ENCODE measurements around the gene TMPRSS12.
A peak's percentile ranks its signal among the peaks of the same experiment; 100 is the strongest.
"Not testable (repeated sequence)": the region's sequence is repeated elsewhere in the genome, so short reads cannot be mapped to it uniquely, and the experiment has no call there.

The TMPRSS12 gene

GRCh38 chr12:50842637-50843493 is at the start of gene TMPRSS12:
Gene TMPRSS12, plus strand, starts transcription at chr12:50842926. Its CDS starts 39 bp downstream, at chr12:50842965.
- H3K4me3 ChIP-seq (ENCODE audit: low read depth, low read length) = peak within 1 kb of the TSS; percentile 17
- no peak for TF ChIP-seq CTCF (IDR thresholded peaks at IDR 0.05; ENCODE audit: borderline replicate concordance, insufficient read depth, low read depth, low read length)

GRCh38 chr12:50799908-50800307 is 42.8 kb upstream of the TMPRSS12 start:
- H3K4me3 ChIP-seq (ENCODE audit: low read depth, low read length) = no peak overlapping the region
- no peak for TF ChIP-seq CTCF (IDR thresholded peaks at IDR 0.05; ENCODE audit: borderline replicate concordance, insufficient read depth, low read depth, low read length)

- TF ChIP-seq CTCF (IDR thresholded peaks at IDR 0.05; ENCODE audit: borderline replicate concordance, insufficient read depth, low read depth, low read length) = no peak
- no peak overlapping the region for H3K4me3 ChIP-seq (ENCODE audit: low read depth, low read length)
Measured at GRCh38 chr12:50803230-50803875, 39.4 kb upstream of the TMPRSS12 start.

GRCh38 chr12:50806176-50806575 is 36.5 kb upstream of the TMPRSS12 start:
- no peak for TF ChIP-seq CTCF (IDR thresholded peaks at IDR 0.05; ENCODE audit: borderline replicate concordance, insufficient read depth, low read depth, low read length)
- H3K4me3 ChIP-seq (ENCODE audit: low read depth, low read length) = no peak overlapping the region

- not testable (repeated sequence) for H3K4me3 ChIP-seq (ENCODE audit: low read depth, low read length)
Measured at GRCh38 chr12:50809131-50809530, 33.6 kb upstream of the TMPRSS12 start.

GRCh38 chr12:50814921-50815320 is 27.8 kb upstream of the TMPRSS12 start:
- H3K4me3 ChIP-seq (ENCODE audit: low read depth, low read length) = not testable (repeated sequence)

- H3K4me3 ChIP-seq (ENCODE audit: low read depth, low read length) = no peak overlapping the region
- TF ChIP-seq CTCF (IDR thresholded peaks at IDR 0.05; ENCODE audit: borderline replicate concordance, insufficient read depth, low read depth, low read length) = no peak
Measured at GRCh38 chr12:50820177-50820576, 22.5 kb upstream of the TMPRSS12 start.

GRCh38 chr12:50822082-50822481 is 20.6 kb upstream of the TMPRSS12 start:
- no peak for TF ChIP-seq CTCF (IDR thresholded peaks at IDR 0.05; ENCODE audit: borderline replicate concordance, insufficient read depth, low read depth, low read length)
- no peak overlapping the region for H3K4me3 ChIP-seq (ENCODE audit: low read depth, low read length)

- not testable (repeated sequence) for H3K4me3 ChIP-seq (ENCODE audit: low read depth, low read length)
Measured at GRCh38 chr12:50823724-50824123, 19.0 kb upstream of the TMPRSS12 start.

All from GM12875 (cell line).